DOHH2 (cell line): ENCODE results near the gene MICU2.

Experiments used
- H3F3A ChIP-seq: fragments of 200-600 bp; sonication (generic), shearing (Covaris generic); 2 replicates; pipeline ENCODE4 v1.6.0; 2016; ENCODE audit warnings: antibody characterized with exemption, mild to moderate bottlenecking; ENCODE audit not compliant: control insufficient read depth, insufficient read depth
- H3K27ac ChIP-seq: fragments of 200-600 bp; sonication (generic); 2 replicates; pipeline ENCODE4 v1.5.1; 2014; ENCODE audit warnings: low read depth, mild to moderate bottlenecking, low read length, moderate library complexity
- H3K27me3 ChIP-seq: fragments of 200-600 bp; sonication (generic); 2 replicates; pipeline ENCODE4 v1.6.1; 2014; ENCODE audit warnings: mild to moderate bottlenecking, low read length, mixed read lengths; ENCODE audit not compliant: control insufficient read depth
- H3K36me3 ChIP-seq: fragments of 200-600 bp; sonication (generic); 2 replicates; pipeline ENCODE4 v1.6.1; 2014; ENCODE audit warnings: mild to moderate bottlenecking, low read length, moderate library complexity, mixed read lengths; ENCODE audit not compliant: control insufficient read depth
- H3K4me1 ChIP-seq: fragments of 200-600 bp; sonication (generic); 2 replicates; pipeline ENCODE4 v1.6.1; 2014; ENCODE audit warnings: mild to moderate bottlenecking, low read length, mixed read lengths; ENCODE audit not compliant: control insufficient read depth
- H3K4me2 ChIP-seq: fragments of 200-600 bp; sonication (generic); 2 replicates; pipeline ENCODE4 v1.6.0; 2014; ENCODE audit warnings: mild to moderate bottlenecking, low read length, moderate library complexity
- H3K4me3 ChIP-seq: fragments of 200-600 bp; sonication (generic); 2 replicates; pipeline ENCODE4 v1.5.1; 2014; ENCODE audit warnings: mild to moderate bottlenecking, low read length, mixed read lengths
- H3K79me2 ChIP-seq: fragments of 200-600 bp; sonication (generic); 2 replicates; pipeline ENCODE4 v1.6.1; 2014; ENCODE audit warnings: mild to moderate bottlenecking, low read length, mixed read lengths; ENCODE audit not compliant: control insufficient read depth
- H3K9me2 ChIP-seq: fragments of 200-600 bp; sonication (generic); replicated peaks from 2 replicates; pipeline ENCODE4 v1.6.1; 2014; ENCODE audit warnings: mild to moderate bottlenecking, low read length, mixed read lengths; ENCODE audit not compliant: control insufficient read depth
- H3K9me3 ChIP-seq: fragments of 200-600 bp; sonication (generic); 2 replicates; pipeline ENCODE4 v1.6.1; 2014; ENCODE audit warnings: antibody characterized with exemption, low read length, mixed read lengths; ENCODE audit not compliant: control insufficient read depth, insufficient read depth
- H4K20me1 ChIP-seq: fragments of 200-600 bp; sonication (generic); 2 replicates; pipeline ENCODE4 v1.6.0; 2014; ENCODE audit warnings: low read depth, mild to moderate bottlenecking, antibody characterized with exemption, low read length, moderate library complexity; ENCODE audit not compliant: control insufficient read depth, insufficient read depth
- EZH2phosphoT487 ChIP-seq: fragments of 200-600 bp; sonication (generic); IDR thresholded peaks from 2 replicates; pipeline ENCODE4 v1.6.1; 2017; ENCODE audit warnings: borderline replicate concordance, mild to moderate bottlenecking, antibody characterized with exemption, low read length, moderate library complexity, mixed read lengths
- TF ChIP-seq, protein P1 (sequence below): fragments of 200-600 bp; sonication (generic); IDR thresholded peaks from one replicate; pipeline ENCODE4 v1.5.1; 2014; ENCODE audit warnings: antibody characterized with exemption, mild to moderate bottlenecking, low read depth, low read length; ENCODE audit not compliant: poor library complexity, severe bottlenecking

MICU2 gene

DNA sequence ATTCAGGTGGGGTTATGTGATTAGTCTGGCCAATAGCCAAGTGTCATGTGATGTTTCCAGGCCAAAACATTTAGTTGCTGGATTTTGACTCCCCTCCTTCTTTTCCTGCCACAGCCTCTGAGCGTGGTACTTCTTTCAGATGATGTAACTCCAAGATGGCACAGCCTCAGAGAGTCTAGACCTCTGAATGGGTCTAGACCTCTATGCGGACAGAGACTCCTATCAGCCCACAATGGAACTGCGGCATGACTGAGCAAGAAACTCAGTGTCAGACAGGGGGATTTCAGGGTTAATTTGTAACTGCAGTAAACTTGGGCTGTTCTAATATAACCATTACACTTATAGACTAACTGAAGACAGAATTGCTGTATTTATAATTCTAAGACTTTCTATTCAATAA, 102.3 kb downstream of the MICU2 start:
- Histone ChIP-seq H3K36me3 (peaks cover 24% of the 10 kb centered on the region), H3K79me2 (no peaks in the 10 kb centered on the region), H3K9me3 (no peaks in the 10 kb centered on the region), H3K4me2 (no peak overlapping the region), H4K20me1 (no peaks in the 10 kb centered on the region), H3K27ac (no peak overlapping the region), H3K4me1 (no peaks in the 10 kb centered on the region), H3K9me2 (no peaks in the 10 kb centered on the region), H3K27me3 (no peaks in the 10 kb centered on the region), H3K4me3 (no peak overlapping the region), H3F3A (no peaks in the 10 kb centered on the region)
- TF ChIP-seq EZH2phosphoT487 = no peak
- TF ChIP-seq, protein P1, sequence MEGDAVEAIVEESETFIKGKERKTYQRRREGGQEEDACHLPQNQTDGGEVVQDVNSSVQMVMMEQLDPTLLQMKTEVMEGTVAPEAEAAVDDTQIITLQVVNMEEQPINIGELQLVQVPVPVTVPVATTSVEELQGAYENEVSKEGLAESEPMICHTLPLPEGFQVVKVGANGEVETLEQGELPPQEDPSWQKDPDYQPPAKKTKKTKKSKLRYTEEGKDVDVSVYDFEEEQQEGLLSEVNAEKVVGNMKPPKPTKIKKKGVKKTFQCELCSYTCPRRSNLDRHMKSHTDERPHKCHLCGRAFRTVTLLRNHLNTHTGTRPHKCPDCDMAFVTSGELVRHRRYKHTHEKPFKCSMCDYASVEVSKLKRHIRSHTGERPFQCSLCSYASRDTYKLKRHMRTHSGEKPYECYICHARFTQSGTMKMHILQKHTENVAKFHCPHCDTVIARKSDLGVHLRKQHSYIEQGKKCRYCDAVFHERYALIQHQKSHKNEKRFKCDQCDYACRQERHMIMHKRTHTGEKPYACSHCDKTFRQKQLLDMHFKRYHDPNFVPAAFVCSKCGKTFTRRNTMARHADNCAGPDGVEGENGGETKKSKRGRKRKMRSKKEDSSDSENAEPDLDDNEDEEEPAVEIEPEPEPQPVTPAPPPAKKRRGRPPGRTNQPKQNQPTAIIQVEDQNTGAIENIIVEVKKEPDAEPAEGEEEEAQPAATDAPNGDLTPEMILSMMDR = no peak

DNA sequence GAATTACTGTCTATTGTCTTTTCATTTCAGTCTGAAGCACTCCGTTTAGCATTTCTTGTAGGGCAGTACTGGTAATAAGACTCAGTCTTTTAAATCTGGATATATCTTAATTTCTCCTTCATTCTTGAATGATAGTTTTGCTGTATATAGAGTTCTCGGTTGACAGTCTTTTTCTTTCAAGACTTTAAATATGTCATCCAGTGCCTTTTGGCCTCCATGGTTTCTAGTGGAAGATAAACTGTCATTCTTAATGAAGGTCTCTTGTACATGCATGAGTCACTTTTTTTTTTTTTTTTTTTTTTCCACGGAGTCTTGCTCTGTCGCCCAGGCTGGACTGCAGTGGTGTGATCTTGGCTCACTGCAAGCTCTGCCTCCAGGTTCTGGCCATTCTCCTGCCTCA, 117.6 kb downstream of the MICU2 start:
- Histone ChIP-seq H3F3A (no peaks in the 10 kb centered on the region), H4K20me1 (no peaks in the 10 kb centered on the region), H3K27me3 (no peaks in the 10 kb centered on the region), H3K4me1 (no peaks in the 10 kb centered on the region), H3K79me2 (no peaks in the 10 kb centered on the region), H3K4me3 (no peak overlapping the region), H3K9me2 (no peaks in the 10 kb centered on the region), H3K27ac (no peak overlapping the region), H3K36me3 (no peaks in the 10 kb centered on the region), H3K9me3 (no peaks in the 10 kb centered on the region), H3K4me2 (no peak overlapping the region)
- TF ChIP-seq, protein P1 = no peak
- no peak for TF ChIP-seq EZH2phosphoT487

DNA sequence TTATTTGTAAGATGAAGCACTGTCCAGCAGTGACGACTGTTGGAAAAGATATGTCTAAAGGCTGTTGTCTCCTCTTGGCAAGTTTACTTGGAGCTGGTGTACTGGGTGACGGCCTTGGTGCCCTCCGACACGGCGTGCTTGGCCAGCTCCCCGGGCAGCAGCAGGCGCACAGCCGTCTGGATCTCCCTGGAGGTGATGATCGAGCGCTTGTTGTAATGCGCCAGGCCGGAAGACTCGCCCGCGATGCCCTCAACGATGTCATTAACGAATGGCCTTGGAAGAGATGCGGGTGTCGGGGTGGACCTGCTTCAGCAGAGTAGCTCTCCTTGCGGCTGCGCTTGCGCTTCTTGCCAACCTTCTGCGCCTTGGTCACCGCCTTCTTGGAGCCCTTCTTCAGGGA, 120.2 kb downstream of the MICU2 start:
- TF ChIP-seq, protein P1 = no peak
- TF ChIP-seq EZH2phosphoT487 = no peak
- Histone ChIP-seq H3K27ac (no peak overlapping the region), H3K9me2 (no peaks in the 10 kb centered on the region), H3F3A (no peaks in the 10 kb centered on the region), H3K27me3 (peaks cover 6% of the 10 kb centered on the region), H3K36me3 (no peaks in the 10 kb centered on the region), H3K4me2 (no peak overlapping the region), H3K9me3 (no peaks in the 10 kb centered on the region), H3K4me3 (no peak overlapping the region), H3K79me2 (no peaks in the 10 kb centered on the region), H3K4me1 (no peaks in the 10 kb centered on the region), H4K20me1 (no peaks in the 10 kb centered on the region)

DNA sequence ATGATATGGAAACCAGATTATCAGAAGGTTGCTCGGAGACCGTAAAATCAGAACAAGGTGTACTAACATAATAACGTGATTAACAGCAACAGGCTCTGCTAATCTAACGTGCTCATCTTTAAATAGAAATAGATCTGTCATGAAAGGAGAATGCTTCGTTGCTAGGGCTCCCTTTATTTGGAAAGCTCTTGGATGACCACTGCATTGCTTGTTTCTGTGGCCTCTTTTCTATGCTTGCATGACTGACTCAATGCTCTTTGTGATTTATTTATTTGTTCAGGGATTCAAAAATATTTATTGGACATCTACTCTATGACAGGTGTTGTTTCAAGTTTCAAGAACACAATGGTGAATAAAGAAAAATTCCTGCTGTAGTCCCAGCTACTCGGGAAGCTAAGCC, 122.6 kb downstream of the MICU2 start:
- H3K9me2 ChIP-seq = no peaks in the 10 kb centered on the region
- H3K79me2 ChIP-seq = no peaks in the 10 kb centered on the region
- H3K4me1 ChIP-seq = 0 out of 2 replicates have a peak, but pooled peaks cover 2% of the 10 kb centered on the region
- H3K36me3 ChIP-seq = no peaks in the 10 kb centered on the region
- H3F3A ChIP-seq = no peaks in the 10 kb centered on the region
- H3K4me3 ChIP-seq = no peak overlapping the region
- H3K27ac ChIP-seq = no peak overlapping the region
- no peaks in the 10 kb centered on the region for H3K9me3 ChIP-seq
- no peak overlapping the region for H3K4me2 ChIP-seq
- H3K27me3 ChIP-seq = peaks cover 6% of the 10 kb centered on the region
- TF ChIP-seq EZH2phosphoT487 = no peak
- TF ChIP-seq, protein P1 = no peak
- no peaks in the 10 kb centered on the region for H4K20me1 ChIP-seq
